Muscle of leg (tissue), 11 donors: ENCODE measurements around the gene KRT82. TPM values are rescaled to one million over a fixed set of nuclear protein-coding genes. Genes with fewer than 3 reads are reported as not detected.
"Not testable (repeated sequence)": the region's sequence is repeated elsewhere in the genome, so short reads cannot be mapped to it uniquely, and the experiment has no call there.

Experiments used
- DNase-seq: peaks from one replicate; pipeline ENCODE4 v3.0.0; 2013
- H3K27ac ChIP-seq: one replicate; pipeline ENCODE4 v1.5.1; 2013; ENCODE audit warnings: mild to moderate bottlenecking, low read length, control low read depth
- H3K27me3 ChIP-seq: one replicate; pipeline ENCODE4 v1.6.1; 2013; ENCODE audit warnings: low read length; ENCODE audit not compliant: control insufficient read depth, insufficient read depth
- H3K36me3 ChIP-seq: one replicate; pipeline ENCODE4 v1.6.1; 2013; ENCODE audit warnings: low read length; ENCODE audit not compliant: control insufficient read depth, insufficient read depth
- H3K4me1 ChIP-seq: one replicate; pipeline ENCODE4 v1.6.1; 2013; ENCODE audit warnings: low read length; ENCODE audit not compliant: control insufficient read depth, insufficient read depth
- H3K4me3 ChIP-seq: one replicate; pipeline ENCODE4 v1.5.1; 2013; ENCODE audit warnings: low read length, control low read depth
- H3K9me3 ChIP-seq: replicated peaks from 2 replicates; pipeline ENCODE4 v1.6.1; 2013; ENCODE audit warnings: low read depth, low read length; ENCODE audit not compliant: control insufficient read depth
- WGBS: methylation state at CpG from one replicate; pipeline ENCODE4 v1.1.5; 2013; ENCODE audit warnings: missing lambda C conversion rate; ENCODE audit not compliant: insufficient coverage; 5-methylcytosine and 5-hydroxymethylcytosine counted together
- polyA plus RNA-seq, 8 donors: library from polyadenylated mRNA; unstranded; fragments of 120-200 nt; gene quantifications; one replicate each; pipeline versions ENCODE4 v1.2.1 to v1.2.3, GENCODE V29; 2013; ENCODE audit warnings: inconsistent platforms in 1 of 8, low replicate concordance in 1 of 8; ENCODE audit not compliant: insufficient read length in 8 of 8, insufficient read depth in 1 of 8
- total RNA-seq: library from RNA; stranded (reverse); fragments of 120-200 nt; gene quantifications from one replicate; pipeline ENCODE4 v1.2.4, GENCODE V29; 2013

Gene KRT82
- total and polyA plus RNA-seq, 9 donors: not detected

DNA sequence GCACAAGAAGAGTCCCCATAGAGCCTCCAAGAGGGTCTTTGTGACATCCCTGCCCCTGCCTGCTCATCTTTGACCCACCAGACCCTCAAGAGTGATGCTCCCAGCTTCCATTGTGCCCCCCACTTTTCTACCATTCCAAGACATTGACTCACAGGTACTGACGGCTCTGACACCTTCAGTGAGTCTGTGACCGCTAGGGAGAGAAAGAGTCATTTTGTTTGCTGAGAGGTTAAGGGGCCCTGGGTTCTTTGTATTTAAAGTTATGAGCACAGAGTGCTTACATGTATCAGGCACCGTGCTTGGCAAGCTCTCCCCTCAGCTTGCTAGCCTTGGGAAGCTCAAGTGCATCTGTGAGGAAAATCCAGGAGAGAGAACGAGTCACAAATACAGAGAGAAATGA, 7.1 kb upstream of the KRT82 start:
- 24% methylated on average over 2 of the region's 4 CpGs for WGBS

DNA sequence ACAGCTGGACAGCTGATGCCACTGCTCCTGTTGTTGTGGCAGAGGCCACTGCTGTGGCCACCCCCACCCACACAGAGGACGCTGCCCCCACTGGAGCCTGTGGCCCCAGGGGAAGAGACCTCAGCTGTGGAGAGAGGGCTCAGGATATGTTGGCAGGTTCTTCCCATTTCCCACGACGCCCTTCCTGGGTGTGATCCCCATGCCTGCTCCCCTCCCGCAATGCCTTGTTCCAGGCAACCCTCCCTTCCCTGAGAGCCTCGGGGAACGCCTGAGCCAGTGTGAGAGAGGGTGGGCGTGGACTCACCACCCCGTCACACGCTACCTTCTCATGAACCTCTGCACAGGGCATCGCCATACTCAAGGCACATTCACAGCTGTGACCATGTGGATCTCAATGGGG, 5.7 kb upstream of the KRT82 start:
- no peaks in the 10 kb centered on the region for H3K36me3 ChIP-seq
- DNase-seq: no peak
- H3K9me3 ChIP-seq: no peaks in the 10 kb centered on the region
- no peak overlapping the region for H3K4me3 ChIP-seq
- H3K27me3 ChIP-seq: no peaks in the 10 kb centered on the region
- no peak overlapping the region for H3K27ac ChIP-seq
- WGBS: 100% methylated on average over 1 of the region's 10 CpGs
- H3K4me1 ChIP-seq: peaks cover 7% of the 10 kb centered on the region

More for the DNA sequence above, 7.1 kb upstream of the KRT82 start:
- Histone ChIP-seq H3K36me3 (no peaks in the 10 kb centered on the region), H3K27me3 (no peaks in the 10 kb centered on the region), H3K4me1 (peaks cover 7% of the 10 kb centered on the region), H3K4me3 (no peak overlapping the region), H3K9me3 (no peaks in the 10 kb centered on the region), H3K27ac (no peak overlapping the region)
- DNase-seq: no peak

DNA sequence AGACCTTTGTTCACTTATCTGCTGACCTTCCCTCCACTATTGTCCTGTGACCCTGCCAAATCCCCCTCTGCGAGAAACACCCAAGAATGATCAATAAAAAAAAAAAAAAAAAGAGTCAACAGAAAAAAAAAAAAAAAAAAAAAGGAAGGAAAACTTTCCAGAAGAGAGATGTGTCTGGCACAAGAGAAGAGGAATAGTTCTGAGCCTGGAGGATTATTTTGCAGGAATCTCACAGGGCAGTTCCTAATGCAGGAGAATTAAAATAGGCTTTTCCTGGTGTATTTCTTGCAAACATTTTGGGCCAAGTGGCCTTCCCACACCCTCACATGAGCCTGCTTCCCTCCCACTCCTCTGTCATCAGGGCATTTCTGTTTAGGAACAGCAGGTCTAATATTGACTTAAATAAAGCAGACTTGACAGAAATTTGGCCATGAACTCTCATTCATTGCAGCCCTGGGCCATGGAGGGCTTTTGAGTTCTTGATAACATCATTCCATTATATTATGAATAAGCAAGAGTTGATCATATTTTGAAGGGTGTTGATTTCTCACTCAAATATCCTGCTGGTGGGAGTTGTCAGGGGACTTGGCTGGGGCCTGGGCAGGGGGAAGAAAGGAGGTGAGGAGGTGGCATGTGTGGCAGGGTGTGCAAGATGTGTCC, 4.6 kb upstream of the KRT82 start:
- H3K9me3 ChIP-seq, H3K4me3 ChIP-seq, H3K27me3 ChIP-seq, DNase-seq, H3K4me1 ChIP-seq, H3K27ac ChIP-seq, H3K36me3 ChIP-seq: not testable (repeated sequence)
- no CpG with 5 or more reads among the region's 1 CpG for WGBS

GRCh38 chr12:52407918-52408317, 1.8 kb upstream of the KRT82 start:
- Histone ChIP-seq H3K36me3 (no peaks in the 10 kb centered on the region), H3K27me3 (peaks cover 2% of the 10 kb centered on the region), H3K4me1 (no peaks in the 10 kb centered on the region), H3K4me3 (no peak overlapping the region), H3K27ac (no peak overlapping the region), H3K9me3 (no peaks in the 10 kb centered on the region)
- 76% methylated on average over 5 of the region's 5 CpGs for WGBS
- no peak for DNase-seq

DNA sequence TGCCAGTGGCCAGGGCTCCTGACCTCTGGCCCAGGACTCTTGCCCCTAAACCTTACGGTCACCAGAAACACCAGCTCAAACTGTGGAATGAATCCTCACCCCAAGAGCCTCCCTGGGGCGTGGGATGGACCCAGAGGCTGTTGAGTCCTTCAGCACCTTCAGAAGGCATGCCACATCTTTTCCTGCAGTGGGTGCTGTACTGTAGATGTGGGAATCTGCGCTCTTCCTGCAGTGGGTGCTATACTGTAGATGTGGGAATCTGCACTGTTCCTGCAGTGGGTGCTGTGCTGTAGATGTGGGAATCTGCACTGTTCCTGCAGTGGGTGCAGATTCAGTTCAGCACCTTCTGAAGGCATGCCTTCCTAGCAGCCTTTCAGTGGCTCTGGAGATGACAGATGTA, 1.2 kb downstream of the KRT82 start:
- Histone ChIP-seq H3K9me3 (no peaks in the 10 kb centered on the region), H3K4me3 (no peak overlapping the region), H3K27ac (no peak overlapping the region), H3K27me3 (peaks cover 2% of the 10 kb centered on the region), H3K4me1 (no peaks in the 10 kb centered on the region), H3K36me3 (no peaks in the 10 kb centered on the region)
- no peak for DNase-seq
- 100% methylated on average over 1 of the region's 3 CpGs for WGBS

DNA sequence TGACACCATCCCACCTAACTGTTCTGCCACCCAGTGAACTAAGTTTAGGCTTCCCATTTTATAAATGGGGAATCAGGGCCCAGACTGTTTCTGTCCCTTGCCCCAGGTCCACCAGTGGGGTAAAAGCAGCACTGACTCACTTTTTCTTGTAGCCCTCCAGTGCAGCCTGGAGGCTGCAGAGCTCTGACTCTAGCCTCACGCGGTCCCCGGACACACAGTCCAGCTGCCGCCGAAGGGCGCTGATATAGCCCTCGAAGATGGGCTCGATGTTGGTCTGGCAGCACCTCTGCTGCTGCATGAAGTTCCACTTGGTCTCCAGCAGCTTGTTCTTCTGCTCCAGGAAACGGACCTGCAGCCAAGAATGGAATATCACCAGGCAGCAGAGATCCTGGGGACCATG, 2.6 kb downstream of the KRT82 start:
- no peaks in the 10 kb centered on the region for H3K4me1 ChIP-seq
- H3K36me3 ChIP-seq: no peaks in the 10 kb centered on the region
- DNase-seq: no peak
- H3K9me3 ChIP-seq: no peaks in the 10 kb centered on the region
- no peak overlapping the region for H3K4me3 ChIP-seq
- WGBS: 80% methylated on average over 9 of the region's 9 CpGs
- H3K27ac ChIP-seq: no peak overlapping the region
- H3K27me3 ChIP-seq: peaks cover 4% of the 10 kb centered on the region

GRCh38 chr12:52402873-52403540, 3.1 kb downstream of the KRT82 start:
- no peak for DNase-seq
- Histone ChIP-seq H3K27ac (no peak overlapping the region), H3K27me3 (peaks cover 5% of the 10 kb centered on the region), H3K4me3 (no peak overlapping the region), H3K36me3 (no peaks in the 10 kb centered on the region), H3K9me3 (no peaks in the 10 kb centered on the region), H3K4me1 (no peaks in the 10 kb centered on the region)
- 27% methylated on average over 1 of the region's 3 CpGs for WGBS

- Histone ChIP-seq H3K36me3 (no peaks in the 10 kb centered on the region), H3K4me3 (no peak overlapping the region), H3K4me1 (no peaks in the 10 kb centered on the region), H3K9me3 (no peaks in the 10 kb centered on the region), H3K27me3 (peaks cover 5% of the 10 kb centered on the region), H3K27ac (no peak overlapping the region)
- DNase-seq: no peak
- no CpG with 5 or more reads among the region's 2 CpGs for WGBS
Measured at GRCh38 chr12:52402377-52402776, 3.8 kb downstream of the KRT82 start.

DNA sequence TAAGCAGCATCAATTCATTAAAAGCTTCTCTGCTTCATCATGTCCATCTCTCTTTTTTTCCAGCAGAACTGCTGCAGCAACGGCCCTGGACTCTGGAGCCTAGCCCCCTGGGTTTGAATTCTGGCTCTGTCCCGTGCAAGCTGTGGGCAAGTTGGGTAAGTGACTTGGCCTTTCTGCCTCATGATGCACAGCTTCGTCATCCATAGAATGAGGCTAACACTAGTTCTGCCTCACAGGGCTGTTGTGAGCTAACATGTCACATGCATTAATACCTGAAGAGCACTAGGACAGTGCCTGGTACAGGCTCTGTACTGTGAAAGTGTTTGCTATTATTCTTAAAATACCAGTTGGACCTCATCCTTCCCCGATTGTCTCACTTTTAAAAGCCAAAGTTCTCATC, 4.2 kb downstream of the KRT82 start:
- Histone ChIP-seq H3K27me3 (peaks cover 8% of the 10 kb centered on the region), H3K4me1 (no peaks in the 10 kb centered on the region), H3K36me3 (no peaks in the 10 kb centered on the region), H3K4me3 (no peak overlapping the region), H3K27ac (no peak overlapping the region), H3K9me3 (no peaks in the 10 kb centered on the region)
- DNase-seq: no peak
- WGBS: 84% methylated on average over 3 of the region's 4 CpGs

DNA sequence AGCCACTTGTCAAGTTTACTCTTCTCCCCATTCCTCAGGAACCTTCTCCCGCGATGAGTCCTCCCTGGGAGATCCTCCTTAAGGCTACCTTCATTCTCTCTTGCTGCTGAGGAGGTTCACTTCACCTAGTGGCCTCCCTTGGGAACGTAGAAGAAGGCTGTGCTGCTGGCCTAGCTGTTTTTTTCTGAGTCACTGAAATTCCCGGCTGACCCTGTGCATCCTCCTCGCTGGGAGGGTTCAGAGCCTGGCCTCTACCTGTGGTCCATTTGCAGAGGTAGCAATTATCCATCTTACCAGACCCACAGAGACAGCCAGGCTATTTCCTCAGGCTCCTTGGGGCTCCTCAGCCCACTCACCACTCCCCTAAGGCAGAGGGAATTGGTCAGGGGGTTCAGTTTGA, 4.6 kb downstream of the KRT82 start:
- no peaks in the 10 kb centered on the region for H3K4me1 ChIP-seq
- DNase-seq: no peak
- no peak overlapping the region for H3K4me3 ChIP-seq
- H3K27me3 ChIP-seq: peaks cover 11% of the 10 kb centered on the region
- no peaks in the 10 kb centered on the region for H3K36me3 ChIP-seq
- H3K9me3 ChIP-seq: no peaks in the 10 kb centered on the region
- no peak overlapping the region for H3K27ac ChIP-seq
- 90% methylated on average over 5 of the region's 5 CpGs for WGBS
